Small intestine (tissue), 7 donors: ENCODE measurements around the gene CFAP52. TPM values are rescaled to one million over a fixed set of nuclear protein-coding genes. Genes with fewer than 3 reads are reported as not detected.
"Not testable (repeated sequence)": the region's sequence is repeated elsewhere in the genome, so short reads cannot be mapped to it uniquely, and the experiment has no call there.

ENCODE experiments used
- DNase-seq, 2 donors: peaks; one replicate each; pipeline versions ENCODE4 v3.0.0 to v3.0.0-alpha.2; 2013
- FAIRE-seq: peaks from 2 replicates; lab custom pipeline; 2012; peaks lifted over from hg19 to GRCh38; lab: Jason Lieb, UNC
- H3K27ac ChIP-seq, 3 donors: one replicate each; pipeline ENCODE4 v1.5.1; 2013; ENCODE audit warnings: low read length in 2 of 3, mild to moderate bottlenecking in 2 of 3, control low read depth in 1 of 3, inconsistent platforms in 1 of 3, low read depth in 1 of 3, moderate library complexity in 1 of 3
- H3K27me3 ChIP-seq, 3 donors: one replicate each; pipeline ENCODE4 v1.6.1; 2013; ENCODE audit warnings: low read length in 3 of 3, inconsistent platforms in 1 of 3; ENCODE audit not compliant: control insufficient read depth in 3 of 3, insufficient read depth in 3 of 3
- H3K36me3 ChIP-seq, 3 donors: one replicate each; pipeline ENCODE4 v1.6.1; 2013; ENCODE audit warnings: low read length in 3 of 3, inconsistent platforms in 1 of 3, low read depth in 1 of 3, mild to moderate bottlenecking in 1 of 3, moderate library complexity in 1 of 3; ENCODE audit not compliant: control insufficient read depth in 3 of 3, insufficient read depth in 2 of 3
- H3K4me1 ChIP-seq, 3 donors: one replicate each; pipeline ENCODE4 v1.6.1; 2013; ENCODE audit warnings: low read length in 2 of 3, inconsistent platforms in 1 of 3, low read depth in 1 of 3, mild to moderate bottlenecking in 1 of 3, moderate library complexity in 1 of 3; ENCODE audit not compliant: control insufficient read depth in 3 of 3, insufficient read depth in 2 of 3
- H3K4me3 ChIP-seq, 3 donors: one replicate each; pipeline ENCODE4 v1.5.1; 2013; ENCODE audit warnings: low read length in 3 of 3, control low read depth in 1 of 3, inconsistent platforms in 1 of 3, low read depth in 1 of 3, mild to moderate bottlenecking in 1 of 3, moderate library complexity in 1 of 3
- H3K9me3 ChIP-seq, 2 donors: one replicate each; pipeline ENCODE4 v1.6.1; 2013; ENCODE audit warnings: low read depth in 1 of 2, low read length in 1 of 2; ENCODE audit not compliant: control insufficient read depth in 2 of 2, insufficient read depth in 1 of 2
- WGBS, 3 donors: extraction: QIAGEN DNeasy Blood & Tissue Kit; methylation state at CpG; one replicate each; pipeline ENCODE4 v1.1.7; 2013; 5-methylcytosine and 5-hydroxymethylcytosine counted together
- polyA plus RNA-seq, 4 donors: library from polyadenylated mRNA; stranded (reverse) in 3 of 4; unstranded in 1 of 4; fragments of 200-250 nt in 3 of 4; fragments of 120-200 nt in 1 of 4; gene quantifications; one replicate each; pipeline versions ENCODE4 v1.2.1 to v1.2.3, GENCODE V29; 2013
- donor health status: healthy with polysubstance abuse.
- donor health status: control.
- donor health status: control.
- donor health status: Bipolar disorder and iron deficiency.
- donor health status: healthy.

Gene CFAP52
- polyA plus RNA-seq, 4 donors = 0.71 TPM; not detected in 3

- Histone ChIP-seq H3K9me3 (no peaks in the 10 kb centered on the region), H3K27me3 (no peaks in the 10 kb centered on the region), H3K36me3 (peaks cover 0 to 5% (median 0%) of the 10 kb centered on the region in 3 donors), H3K4me1 (no peaks in the 10 kb centered on the region), H3K27ac (no peak overlapping the region), H3K4me3 (no peak overlapping the region)
- no peak for FAIRE-seq
- WGBS, 3 donors = 78 to 92% (median 91%) methylated on average over 4 of the region's 4 CpGs
- no peak for DNase-seq
These were observed 37.8 kb upstream of the CFAP52 start for GRCh38 chr17:9538626-9539025.

GRCh38 chr17:9541718-9542117 lies 34.7 kb upstream of the CFAP52 start:
- H3K9me3 ChIP-seq = no peaks in the 10 kb centered on the region
- no peaks in the 10 kb centered on the region for H3K27me3 ChIP-seq
- DNase-seq = no peak
- no peak for FAIRE-seq
- H3K36me3 ChIP-seq = peaks cover 0 to 9% (median 0%) of the 10 kb centered on the region in 3 donors
- WGBS, 3 donors = 94 to 96% (median 95%) methylated on average over 4 of the region's 4 CpGs
- no peak overlapping the region for H3K27ac ChIP-seq
- no peak overlapping the region for H3K4me3 ChIP-seq
- H3K4me1 ChIP-seq = no peaks in the 10 kb centered on the region

- H3K9me3 ChIP-seq = no peaks in the 10 kb centered on the region
- peaks cover 0 to 9% (median 0%) of the 10 kb centered on the region in 3 donors for H3K36me3 ChIP-seq
- no peak overlapping the region for H3K4me3 ChIP-seq
- no peaks in the 10 kb centered on the region for H3K27me3 ChIP-seq
- DNase-seq (no peak), FAIRE-seq (no peak)
- 89 to 97% (median 94%) methylated on average over 7 of the region's 7 CpGs for WGBS, 3 donors
- H3K27ac ChIP-seq = no peak overlapping the region
- H3K4me1 ChIP-seq = no peaks in the 10 kb centered on the region
These were observed 32.2 kb upstream of the CFAP52 start for GRCh38 chr17:9544221-9544620.

- H3K27me3 ChIP-seq = no peaks in the 10 kb centered on the region
- no peak overlapping the region for H3K27ac ChIP-seq
- 90 to 92% (median 92%) methylated on average over 2 of the region's 2 CpGs for WGBS, 3 donors
- DNase-seq (no peak), FAIRE-seq (no peak)
- no peaks in the 10 kb centered on the region for H3K9me3 ChIP-seq
- peaks cover 0 to 6% (median 2%) of the 10 kb centered on the region in 3 donors for H3K36me3 ChIP-seq
- H3K4me1 ChIP-seq = no peaks in the 10 kb centered on the region
- no peak overlapping the region for H3K4me3 ChIP-seq
These were observed 27.2 kb upstream of the CFAP52 start for GRCh38 chr17:9549215-9549614.

- no peak overlapping the region for H3K4me3 ChIP-seq
- H3K27me3 ChIP-seq = no peaks in the 10 kb centered on the region
- no peaks in the 10 kb centered on the region for H3K9me3 ChIP-seq
- 79 to 94% (median 94%) methylated on average over 2 of the region's 2 CpGs for WGBS, 3 donors
- FAIRE-seq (no peak), DNase-seq (no peak)
- peaks cover 0 to 6% (median 2%) of the 10 kb centered on the region in 3 donors for H3K36me3 ChIP-seq
- no peaks in the 10 kb centered on the region for H3K4me1 ChIP-seq
- H3K27ac ChIP-seq = no peak overlapping the region
These were observed 23.3 kb upstream of the CFAP52 start for GRCh38 chr17:9553181-9553580.

GRCh38 chr17:9553596-9553995 lies 22.8 kb upstream of the CFAP52 start:
- DNase-seq = no peak
- Histone ChIP-seq H3K4me3 (no peak overlapping the region), H3K27me3 (no peaks in the 10 kb centered on the region), H3K9me3 (no peaks in the 10 kb centered on the region), H3K36me3 (peaks cover 0 to 6% (median 2%) of the 10 kb centered on the region in 3 donors), H3K27ac (no peak overlapping the region), H3K4me1 (no peaks in the 10 kb centered on the region)
- no peak for FAIRE-seq
- WGBS, 3 donors = 76 to 87% (median 85%) methylated on average over 4 of the region's 4 CpGs

- not testable (repeated sequence) for H3K4me1 ChIP-seq, H3K36me3 ChIP-seq, H3K9me3 ChIP-seq, H3K27ac ChIP-seq, H3K27me3 ChIP-seq, FAIRE-seq, H3K4me3 ChIP-seq
- 70 to 80% (median 73%) methylated on average over 6 of the region's 6 CpGs for WGBS, 3 donors
- peak; percentile 48 to 50 for DNase-seq
These were observed 21.7 kb upstream of the CFAP52 start for GRCh38 chr17:9554715-9555114.

GRCh38 chr17:9557161-9557755 lies 19.2 kb upstream of the CFAP52 start:
- no peak overlapping the region for H3K27ac ChIP-seq
- no peak for FAIRE-seq
- no peaks in the 10 kb centered on the region for H3K27me3 ChIP-seq
- DNase-seq = peak in 1 of 2 donors; percentile 3
- peaks cover 0 to 3% (median 2%) of the 10 kb centered on the region in 3 donors for H3K36me3 ChIP-seq
- H3K4me3 ChIP-seq = no peak overlapping the region
- H3K9me3 ChIP-seq = no peaks in the 10 kb centered on the region
- 79 to 90% (median 87%) methylated on average over 10 of the region's 10 CpGs for WGBS, 3 donors
- H3K4me1 ChIP-seq = no peaks in the 10 kb centered on the region

- no peak overlapping the region for H3K27ac ChIP-seq
- 90 to 92% (median 90%) methylated on average over 9 of the region's 9 CpGs for WGBS, 3 donors
- no peaks in the 10 kb centered on the region for H3K4me1 ChIP-seq
- FAIRE-seq (no peak), DNase-seq (no peak)
- H3K9me3 ChIP-seq = no peaks in the 10 kb centered on the region
- H3K36me3 ChIP-seq = peaks cover 0 to 3% (median 2%) of the 10 kb centered on the region in 3 donors
- no peaks in the 10 kb centered on the region for H3K27me3 ChIP-seq
- H3K4me3 ChIP-seq = no peak overlapping the region
These were observed 18.6 kb upstream of the CFAP52 start for GRCh38 chr17:9557857-9558256.
